ENCODE results near the gene HAUS5.
"Not testable (repeated sequence)": the region's sequence is repeated elsewhere in the genome, so short reads cannot be mapped to it uniquely, and the experiment has no call there.

HAUS5 gene

GRCh38 chr19:35642312-35642711, 29.8 kb downstream of the HAUS5 start:
- in situ Hi-C loops (cut with MboI; ENCODE audit: low sequenced_read_pairs), result no loop called here

- in situ Hi-C loops (cut with MboI; ENCODE audit: low sequenced_read_pairs), result no loop called here
Observed at GRCh38 chr19:35642798-35643254, 30.3 kb downstream of the HAUS5 start.

- in situ Hi-C loops (cut with MboI; ENCODE audit: low sequenced_read_pairs), result no loop called here
Observed at GRCh38 chr19:35643255-35644205, 31.0 kb downstream of the HAUS5 start.

GRCh38 chr19:35644206-35644986, 31.9 kb downstream of the HAUS5 start:
- in situ Hi-C loops (cut with MboI; ENCODE audit: low sequenced_read_pairs), result no loop called here

GRCh38 chr19:35644987-35645679, 32.6 kb downstream of the HAUS5 start:
- in situ Hi-C loops (cut with MboI; ENCODE audit: low sequenced_read_pairs), result no loop called here

- in situ Hi-C loops (cut with MboI; ENCODE audit: low sequenced_read_pairs), result no loop called here
Observed at GRCh38 chr19:35645680-35646511, 33.4 kb downstream of the HAUS5 start.

GRCh38 chr19:35648017-35648961, 35.8 kb downstream of the HAUS5 start, which contains the start of gene COX6B1:
Gene COX6B1 (plus strand): TSS chr19:35648323. CDS start chr19:35651244, 2,921 bp downstream.
- in situ Hi-C loops (cut with MboI; ENCODE audit: low sequenced_read_pairs), result no loop called here

- in situ Hi-C loops (cut with MboI; ENCODE audit: low sequenced_read_pairs), result no loop called here
Observed at GRCh38 chr19:35650581-35650980, 38.0 kb downstream of the HAUS5 start.

GRCh38 chr19:35654828-35655227, 42.3 kb downstream of the HAUS5 start:
- in situ Hi-C loops (cut with MboI; ENCODE audit: low sequenced_read_pairs), result not testable (repeated sequence)

- in situ Hi-C loops (cut with MboI; ENCODE audit: low sequenced_read_pairs), result no loop called here
Observed at GRCh38 chr19:35655600-35655999, 43.1 kb downstream of the HAUS5 start.

- in situ Hi-C loops (cut with MboI; ENCODE audit: low sequenced_read_pairs), result no loop called here
Observed at GRCh38 chr19:35656700-35657099, 44.2 kb downstream of the HAUS5 start.

GRCh38 chr19:35657904-35658700, 45.6 kb downstream of the HAUS5 start:
- in situ Hi-C loops (cut with MboI; ENCODE audit: low sequenced_read_pairs), result no loop called here

GRCh38 chr19:35661995-35662340, 49.4 kb downstream of the HAUS5 start:
- in situ Hi-C loops (cut with MboI; ENCODE audit: low sequenced_read_pairs), result no loop called here

GRCh38 chr19:35663981-35664380, 51.4 kb downstream of the HAUS5 start:
- in situ Hi-C loops (cut with MboI; ENCODE audit: low sequenced_read_pairs), result no loop called here

- in situ Hi-C loops (cut with MboI; ENCODE audit: low sequenced_read_pairs), result no loop called here
Observed at GRCh38 chr19:35665157-35665556, 52.6 kb downstream of the HAUS5 start.

- in situ Hi-C loops (cut with MboI; ENCODE audit: low sequenced_read_pairs), result no loop called here
Observed at GRCh38 chr19:35665604-35666003, 53.1 kb downstream of the HAUS5 start.

GRCh38 chr19:35666251-35666913, 53.8 kb downstream of the HAUS5 start, which contains the start of gene UPK1A:
Gene UPK1A (plus strand): TSS chr19:35666517. CDS start chr19:35666813, 296 bp downstream.
- in situ Hi-C loops (cut with MboI; ENCODE audit: low sequenced_read_pairs), result no loop called here

- in situ Hi-C loops (cut with MboI; ENCODE audit: low sequenced_read_pairs), result no loop called here
Observed at GRCh38 chr19:35669566-35669965, 57.0 kb downstream of the HAUS5 start.
